HepG2 (cell line): Measurements from ENCODE around the gene PSEN1. TPM values are rescaled to one million over a fixed set of nuclear protein-coding genes. Genes with fewer than 3 reads are reported as not detected.

ENCODE experiments used
- ATAC-seq: fragments of 200-7000 bp; cut with Tn5 transposase; 3 replicates; pipeline ENCODE4 v1.9.1; 2020; ENCODE audit warnings: mild to moderate bottlenecking, moderate library complexity
- BruUV-seq: library from RNA; stranded (reverse); fragments of 400-500 nt; replicated peaks from 2 replicates; lab custom pipeline; 2021; lab: Mats Ljungman, UMichigan
- CTCF ChIA-PET: fragments of 300-600 bp; formaldehyde crosslinking; extraction: SDS; loops from one replicate; lab custom pipeline; 2021; ENCODE audit warnings: low total read pairs, inconsistent platforms, low intra/inter-chr PET ratio; lab: Yijun Ruan, JAX
- POLR2A ChIA-PET: fragments of 350-600 bp; sonication (Branson Sonifier 250); formaldehyde crosslinking; loops from one replicate; lab custom pipeline; 2020; ENCODE audit warnings: antibody characterized with exemption, inconsistent platforms; lab: Yijun Ruan, JAX
- DNase-seq: peaks from one replicate; pipeline ENCODE4 v3.0.0-alpha.2; 2015; ENCODE audit warnings: low spot score
- FAIRE-seq: peaks from 3 replicates; lab custom pipeline; 2011; peaks lifted over from hg19 to GRCh38; lab: Jason Lieb, UNC
- H2AFZ ChIP-seq: one replicate; pipeline ENCODE4 v1.6.1; 2011; ENCODE audit warnings: low read length, inconsistent platforms
- H3K27ac ChIP-seq: fragments of 300-600 bp; 3 replicates; pipeline ENCODE4 v1.8.0; 2011; ENCODE audit warnings: mixed run types, mild to moderate bottlenecking, mixed read lengths, low read length, inconsistent platforms; ENCODE audit not compliant: insufficient read depth; ENCODE audit errors: extremely low read length
- H3K27me3 ChIP-seq, 2 experiments: fragments of 200-600 bp in 1 of 2; 2 replicates in 1 of 2; 3 replicates in 1 of 2; pipeline versions ENCODE4 v1.6.0 to v1.8.0; 2011; ENCODE audit warnings: low read length in 2 of 2, mild to moderate bottlenecking in 2 of 2, moderate library complexity in 2 of 2, inconsistent platforms in 1 of 2; ENCODE audit not compliant: insufficient read depth in 2 of 2, control insufficient read depth in 1 of 2
- H3K36me3 ChIP-seq, 2 experiments: fragments of 200-600 bp in 1 of 2; replicated peaks in 1 of 2; 2 replicates in 1 of 2; 3 replicates in 1 of 2; pipeline versions ENCODE4 v1.5.1 to v1.8.0; 2011; ENCODE audit warnings: low read length in 2 of 2, inconsistent platforms in 1 of 2; ENCODE audit not compliant: insufficient read depth in 2 of 2, control insufficient read depth in 1 of 2
- H3K4me1 ChIP-seq: 2 replicates; pipeline ENCODE4 v1.5.1; 2012; ENCODE audit warnings: low read length, inconsistent platforms; ENCODE audit not compliant: insufficient read depth
- H3K4me2 ChIP-seq: 2 replicates; pipeline ENCODE4 v1.6.0; 2011; ENCODE audit warnings: low read depth, low read length, inconsistent platforms
- H3K4me3 ChIP-seq, 3 experiments: fragments of 200-600 bp in 1 of 3; sonication (generic), shearing (Covaris generic) in 1 of 3; replicated peaks in 1 of 3; 2 replicates each; pipeline ENCODE4 v1.5.1; 2011 to 2016; ENCODE audit warnings: low read length in 3 of 3, inconsistent platforms in 2 of 3, low read depth in 2 of 3, mild to moderate bottlenecking in 2 of 3, control low read depth in 1 of 3, mixed read lengths in 1 of 3; ENCODE audit not compliant: insufficient read depth in 1 of 3
- H3K79me2 ChIP-seq: one replicate; pipeline ENCODE4 v1.6.1; 2011; ENCODE audit warnings: low read length, inconsistent platforms; ENCODE audit not compliant: insufficient read depth
- H3K9ac ChIP-seq: 2 replicates; pipeline ENCODE4 v1.6.0; 2011; ENCODE audit warnings: mild to moderate bottlenecking, low read depth, low read length, inconsistent platforms; ENCODE audit not compliant: insufficient read depth
- H3K9me3 ChIP-seq: 2 replicates; pipeline ENCODE4 v1.5.1; 2012; ENCODE audit warnings: mild to moderate bottlenecking, low read length
- H4K20me1 ChIP-seq: 2 replicates; pipeline ENCODE4 v1.6.0; 2011; ENCODE audit warnings: inconsistent platforms, mild to moderate bottlenecking, low read length, moderate library complexity; ENCODE audit not compliant: insufficient read depth
- EEA1 ChIP-seq: sonication (generic); formaldehyde crosslinking; IDR thresholded peaks from 2 replicates; pipeline ENCODE4 v1.5.1; 2020; ENCODE audit warnings: mild to moderate bottlenecking, missing genetic modification reagents, borderline replicate concordance
- NBN ChIP-seq: fragments of 450-650 bp; conservative IDR thresholded peaks from 2 replicates; pipeline ENCODE4 v1.6.1; 2017
- POLR2G ChIP-seq: fragments of 200-400 bp; formaldehyde crosslinking; IDR thresholded peaks from 2 replicates; pipeline ENCODE4 v1.6.1; 2018; ENCODE audit warnings: mild to moderate bottlenecking, low read depth, low read length, moderate library complexity
- TBP ChIP-seq: sonication (generic); formaldehyde crosslinking; IDR thresholded peaks from 2 replicates; pipeline ENCODE4 v1.5.0; 2020; ENCODE audit warnings: missing genetic modification reagents
- ZFP37 ChIP-seq: sonication (generic); formaldehyde crosslinking; IDR thresholded peaks from 2 replicates; pipeline ENCODE4 v1.4.0; 2020; ENCODE audit warnings: missing genetic modification reagents, borderline replicate concordance
- ZNF20 ChIP-seq: sonication (generic); formaldehyde crosslinking; IDR thresholded peaks from 2 replicates; pipeline ENCODE4 v1.4.0; 2020; ENCODE audit warnings: mild to moderate bottlenecking, moderate library complexity, missing genetic modification reagents
- WGBS: methylation state at CpG from one replicate; pipeline ENCODE4 v1.1.6; 2017; ENCODE audit warnings: low lambda C conversion rate; 5-methylcytosine and 5-hydroxymethylcytosine counted together
- in situ Hi-C: cut with HindIII; loops from 2 replicates; pipeline ENCODE4 v1.10.0; 2017; ENCODE audit warnings: low pct_unique_long_range_greater_than_20kb; ENCODE audit not compliant: extremely low pct_ligation_motif_present
- intact Hi-C: fragments of 100-400 bp; cut with micrococcal nuclease; formaldehyde crosslinking; loops from one replicate; pipeline ENCODE4 v1.10.0; 2022; ENCODE audit not compliant: unreplicated experiment
- polyA plus RNA-seq, 8 experiments: library from polyadenylated mRNA; depleted of rRNA in 3 of 8; stranded (reverse) in 7 of 8; unstranded in 1 of 8; fragments of >200 nt; fragmentation: Illumina TruSeq in 4 of 8; extraction: Trizol in 4 of 8; gene quantifications; 2 replicates each; pipeline versions ENCODE4 v1.2.1 to v1.2.3, GENCODE V29; 2011 to 2016; ENCODE audit warnings: low read depth in 4 of 8, missing spikeins in 1 of 8, mixed read lengths in 1 of 8; ENCODE audit not compliant: insufficient read depth in 1 of 8
- total RNA-seq, 5 experiments: library from RNA; depleted of rRNA; stranded (reverse); fragments of >200 nt; fragmentation: Illumina TruSeq; extraction: Trizol; gene quantifications; 2 replicates each; pipeline ENCODE4 v1.2.3, GENCODE V29; 2016; ENCODE audit warnings: low read depth in 1 of 5
- TF ChIP-seq, protein P1 (sequence below): IDR thresholded peaks from 2 replicates; pipeline ENCODE4 v1.6.1; 2016; ENCODE audit warnings: missing compliant biosample characterization, missing genetic modification reagents, borderline replicate concordance
- TF ChIP-seq, protein P2 (sequence below): sonication (generic); formaldehyde crosslinking; IDR thresholded peaks from 2 replicates; pipeline ENCODE4 v1.4.0; 2020; ENCODE audit warnings: missing genetic modification reagents
- TF ChIP-seq, protein P3 (sequence below): sonication (generic); formaldehyde crosslinking; IDR thresholded peaks from 2 replicates; pipeline ENCODE4 v1.4.0; 2020; ENCODE audit warnings: missing genetic modification reagents, borderline replicate concordance

Gene PSEN1
- total and polyA plus RNA-seq, 2 of the 13 experiments (the other 11 are each of a cell fraction or from before 2014, with no cell fraction given) = 12.5 to 26.6 TPM

DNA sequence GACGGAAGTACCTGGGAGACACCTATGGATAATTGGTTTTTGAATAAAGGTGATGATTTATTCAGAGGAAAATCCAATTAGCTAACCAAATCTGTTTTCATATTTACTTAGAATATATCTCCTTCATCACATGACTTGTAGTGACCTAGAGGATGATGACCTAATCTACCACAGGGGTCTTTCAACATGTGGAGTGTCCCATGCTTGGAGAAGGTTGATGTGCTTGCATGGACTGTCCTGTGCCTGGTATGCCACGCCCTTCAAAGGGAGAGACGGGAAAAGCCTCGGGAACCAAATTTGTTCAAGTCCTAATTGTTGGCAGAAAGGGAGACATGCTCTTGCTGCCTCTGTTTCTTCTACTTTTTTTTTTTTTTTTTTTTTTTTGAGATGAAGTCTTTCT is 89.2 kb downstream of the PSEN1 start:
- H3K27me3 ChIP-seq = 0 out of 5 replicates have a peak, but pooled peaks cover 0 to 2% of the 10 kb centered on the region in 2 experiments
- H3K4me2 ChIP-seq = no peak overlapping the region
- in situ Hi-C loops = no loop called here
- CTCF ChIA-PET = no interaction called here
- H3K4me3 ChIP-seq = no peak overlapping the region
- H3K4me1 ChIP-seq = peaks cover 36% of the 10 kb centered on the region
- H3K9me3 ChIP-seq = no peaks in the 10 kb centered on the region
- no peak overlapping the region for H2AFZ ChIP-seq
- DNase-seq = no peak
- no peak for FAIRE-seq
- POLR2A ChIA-PET = no interaction called here
- peaks cover 2 to 4% of the 10 kb centered on the region in 2 experiments; a peak in 3 of 5 replicates for H3K36me3 ChIP-seq
- ATAC-seq = no peak
- no peaks in the 10 kb centered on the region for H4K20me1 ChIP-seq
- 94% methylated on average over 4 of the region's 4 CpGs for WGBS
- intact Hi-C loops = no loop called here
- no peak overlapping the region for H3K27ac ChIP-seq
- BruUV-seq = no TSS peak
- H3K9ac ChIP-seq = no peak overlapping the region
- TF ChIP-seq NBN (no peak), ZNF20 (CRISPR knock-in tag) (no peak), POLR2G (no peak), TBP (CRISPR knock-in tag) (no peak), ZFP37 (CRISPR knock-in tag) (no peak), EEA1 (CRISPR knock-in tag) (no peak)
- TF ChIP-seq, protein P1, sequence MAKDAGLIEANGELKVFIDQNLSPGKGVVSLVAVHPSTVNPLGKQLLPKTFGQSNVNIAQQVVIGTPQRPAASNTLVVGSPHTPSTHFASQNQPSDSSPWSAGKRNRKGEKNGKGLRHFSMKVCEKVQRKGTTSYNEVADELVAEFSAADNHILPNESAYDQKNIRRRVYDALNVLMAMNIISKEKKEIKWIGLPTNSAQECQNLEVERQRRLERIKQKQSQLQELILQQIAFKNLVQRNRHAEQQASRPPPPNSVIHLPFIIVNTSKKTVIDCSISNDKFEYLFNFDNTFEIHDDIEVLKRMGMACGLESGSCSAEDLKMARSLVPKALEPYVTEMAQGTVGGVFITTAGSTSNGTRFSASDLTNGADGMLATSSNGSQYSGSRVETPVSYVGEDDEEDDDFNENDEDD = no peak
- TF ChIP-seq, protein P2, sequence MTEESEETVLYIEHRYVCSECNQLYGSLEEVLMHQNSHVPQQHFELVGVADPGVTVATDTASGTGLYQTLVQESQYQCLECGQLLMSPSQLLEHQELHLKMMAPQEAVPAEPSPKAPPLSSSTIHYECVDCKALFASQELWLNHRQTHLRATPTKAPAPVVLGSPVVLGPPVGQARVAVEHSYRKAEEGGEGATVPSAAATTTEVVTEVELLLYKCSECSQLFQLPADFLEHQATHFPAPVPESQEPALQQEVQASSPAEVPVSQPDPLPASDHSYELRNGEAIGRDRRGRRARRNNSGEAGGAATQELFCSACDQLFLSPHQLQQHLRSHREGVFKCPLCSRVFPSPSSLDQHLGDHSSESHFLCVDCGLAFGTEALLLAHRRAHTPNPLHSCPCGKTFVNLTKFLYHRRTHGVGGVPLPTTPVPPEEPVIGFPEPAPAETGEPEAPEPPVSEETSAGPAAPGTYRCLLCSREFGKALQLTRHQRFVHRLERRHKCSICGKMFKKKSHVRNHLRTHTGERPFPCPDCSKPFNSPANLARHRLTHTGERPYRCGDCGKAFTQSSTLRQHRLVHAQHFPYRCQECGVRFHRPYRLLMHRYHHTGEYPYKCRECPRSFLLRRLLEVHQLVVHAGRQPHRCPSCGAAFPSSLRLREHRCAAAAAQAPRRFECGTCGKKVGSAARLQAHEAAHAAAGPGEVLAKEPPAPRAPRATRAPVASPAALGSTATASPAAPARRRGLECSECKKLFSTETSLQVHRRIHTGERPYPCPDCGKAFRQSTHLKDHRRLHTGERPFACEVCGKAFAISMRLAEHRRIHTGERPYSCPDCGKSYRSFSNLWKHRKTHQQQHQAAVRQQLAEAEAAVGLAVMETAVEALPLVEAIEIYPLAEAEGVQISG (CRISPR knock-in tag) = no peak
- TF ChIP-seq, protein P3, sequence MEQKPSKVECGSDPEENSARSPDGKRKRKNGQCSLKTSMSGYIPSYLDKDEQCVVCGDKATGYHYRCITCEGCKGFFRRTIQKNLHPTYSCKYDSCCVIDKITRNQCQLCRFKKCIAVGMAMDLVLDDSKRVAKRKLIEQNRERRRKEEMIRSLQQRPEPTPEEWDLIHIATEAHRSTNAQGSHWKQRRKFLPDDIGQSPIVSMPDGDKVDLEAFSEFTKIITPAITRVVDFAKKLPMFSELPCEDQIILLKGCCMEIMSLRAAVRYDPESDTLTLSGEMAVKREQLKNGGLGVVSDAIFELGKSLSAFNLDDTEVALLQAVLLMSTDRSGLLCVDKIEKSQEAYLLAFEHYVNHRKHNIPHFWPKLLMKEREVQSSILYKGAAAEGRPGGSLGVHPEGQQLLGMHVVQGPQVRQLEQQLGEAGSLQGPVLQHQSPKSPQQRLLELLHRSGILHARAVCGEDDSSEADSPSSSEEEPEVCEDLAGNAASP = no peak
- no peaks in the 10 kb centered on the region for H3K79me2 ChIP-seq
